Cardiac fibroblast (primary cell): Measurements from ENCODE around the gene DNAJC12.

Source experiments
- DNase-seq, 2 donors: peaks; one replicate each; pipeline versions ENCODE4 v3.0.0 to v3.0.0-alpha.2; 2010; ENCODE audit warnings: low read depth in 2 of 2
- H3K4me3 ChIP-seq, 2 donors: replicated peaks in 1 of 2; 1 replicate in 1 of 2; 2 replicates in 1 of 2; pipeline ENCODE4 v1.5.1; 2011; ENCODE audit warnings: low read depth in 2 of 2, low read length in 2 of 2, mild to moderate bottlenecking in 2 of 2, moderate library complexity in 1 of 2
- CTCF ChIP-seq: IDR thresholded peaks from one replicate; pipeline ENCODE4 v1.5.1; 2011; ENCODE audit warnings: low read depth, mild to moderate bottlenecking, low read length, inconsistent platforms

The DNAJC12 gene

GRCh38 chr10:67804395-67804678 is 33.7 kb downstream of the DNAJC12 start:
- TF ChIP-seq CTCF: no peak
- no peak for DNase-seq
- no peak overlapping the region for H3K4me3 ChIP-seq

GRCh38 chr10:67803588-67804394 is 34.2 kb downstream of the DNAJC12 start:
- no peak overlapping the region for H3K4me3 ChIP-seq
- no peak for TF ChIP-seq CTCF
- DNase-seq: no peak

DNA sequence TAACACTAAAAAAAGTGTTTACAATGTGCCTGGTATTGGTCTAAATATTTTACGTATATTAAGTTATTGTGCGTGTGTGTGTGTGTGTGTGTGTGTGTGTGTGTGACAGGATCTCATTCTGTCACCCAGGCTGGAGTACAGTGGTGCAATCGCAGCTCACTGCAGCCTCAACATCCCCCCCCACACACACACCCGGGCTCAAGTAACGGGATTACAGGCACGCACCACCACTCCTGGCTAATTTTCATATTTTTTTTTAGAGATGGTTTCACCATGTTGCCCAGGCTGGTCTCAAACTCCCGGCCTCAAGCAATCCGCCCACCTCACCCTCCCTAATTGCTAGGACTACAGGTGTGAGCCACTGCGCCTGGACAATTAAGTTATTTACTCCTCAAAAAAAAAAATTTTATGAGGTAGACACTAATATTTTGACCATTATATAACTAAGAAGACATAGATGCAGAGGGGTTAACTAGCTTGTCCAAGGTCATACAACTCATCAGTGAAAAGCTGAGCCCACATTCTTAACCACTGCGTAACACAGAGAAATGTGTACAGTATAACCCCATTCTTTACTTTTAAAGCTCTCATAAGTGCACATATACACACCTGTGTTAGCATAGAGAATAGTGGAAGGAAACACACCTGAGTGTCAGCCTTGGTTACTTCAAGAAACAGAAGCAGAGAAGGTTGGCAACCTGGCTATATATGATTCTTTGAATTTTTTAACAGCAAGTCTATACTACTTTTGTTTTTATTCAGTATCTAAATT is 35.0 kb downstream of the DNAJC12 start:
- no peak for TF ChIP-seq CTCF
- no peak overlapping the region for H3K4me3 ChIP-seq
- no peak for DNase-seq

- H3K4me3 ChIP-seq: no peak overlapping the region
- DNase-seq: no peak
- TF ChIP-seq CTCF: no peak
These were observed 36.9 kb downstream of the DNAJC12 start for GRCh38 chr10:67801118-67801517.

- TF ChIP-seq CTCF: no peak
- DNase-seq: no peak
- H3K4me3 ChIP-seq: no peak overlapping the region
These were observed 43.0 kb downstream of the DNAJC12 start for GRCh38 chr10:67794909-67795460.

DNA sequence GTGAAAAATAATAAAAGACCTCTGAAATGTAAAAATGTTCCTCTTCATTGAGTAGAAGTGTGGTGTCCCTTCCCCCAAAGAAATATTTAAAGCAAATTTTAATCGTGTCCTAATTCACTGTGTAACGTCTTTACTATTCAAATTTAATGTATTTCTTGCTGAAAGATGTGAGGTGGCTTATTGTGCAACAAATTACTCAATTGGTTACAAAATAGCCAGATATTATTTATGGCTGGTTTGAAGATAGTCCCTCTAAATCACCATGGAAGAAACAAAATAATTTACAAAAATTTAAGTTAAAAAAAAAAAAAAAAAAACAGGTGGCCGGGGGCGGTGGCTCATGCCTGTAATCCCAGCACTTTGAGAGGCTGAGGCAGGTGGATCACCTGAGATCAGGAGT is 43.7 kb downstream of the DNAJC12 start:
- no peak for DNase-seq
- no peak for TF ChIP-seq CTCF
- no peak overlapping the region for H3K4me3 ChIP-seq
